ENCODE measurements around the gene NCAPG2.

The NCAPG2 gene

GRCh38 chr7:158746957-158747356 is 42.4 kb upstream of the NCAPG2 start:
- no peak for FAIRE-seq
- TF ChIP-seq POLR2AphosphoS5 (IDR thresholded peaks at IDR 0.05; ENCODE audit: low read depth, low read length) (no peak), POLR2A (IDR thresholded peaks at IDR 0.05; ENCODE audit: low read depth, low read length) (no peak), POU2F2 (IDR thresholded peaks at IDR 0.05; ENCODE audit: low read depth, low read length) (no peak), PAX5 (IDR thresholded peaks at IDR 0.05; ENCODE audit: insufficient read depth, low read length, severe bottlenecking) (no peak), SPI1 (IDR thresholded peaks at IDR 0.05; ENCODE audit: low read depth, low read length) (no peak)
- no peak for DNase-seq (ENCODE audit: insufficient read length, low spot score)

- no peak for DNase-seq (ENCODE audit: insufficient read length, low spot score)
- FAIRE-seq: no peak
- TF ChIP-seq POU2F2 (IDR thresholded peaks at IDR 0.05; ENCODE audit: low read depth, low read length) (no peak), PAX5 (IDR thresholded peaks at IDR 0.05; ENCODE audit: insufficient read depth, low read length, severe bottlenecking) (no peak), POLR2AphosphoS5 (IDR thresholded peaks at IDR 0.05; ENCODE audit: low read depth, low read length) (no peak), TAF1 (IDR thresholded peaks at IDR 0.05; ENCODE audit: low read depth, low read length) (no peak), SPI1 (IDR thresholded peaks at IDR 0.05; ENCODE audit: low read depth, low read length) (no peak), POLR2A (IDR thresholded peaks at IDR 0.05; ENCODE audit: low read depth, low read length) (no peak)
Observed at GRCh38 chr7:158745057-158745715, 40.6 kb upstream of the NCAPG2 start.

GRCh38 chr7:158744070-158744469 is 39.5 kb upstream of the NCAPG2 start:
- no peak for DNase-seq (ENCODE audit: insufficient read length, low spot score)
- no peak for FAIRE-seq
- TF ChIP-seq SPI1 (IDR thresholded peaks at IDR 0.05; ENCODE audit: low read depth, low read length) (no peak), POU2F2 (IDR thresholded peaks at IDR 0.05; ENCODE audit: low read depth, low read length) (no peak), TAF1 (IDR thresholded peaks at IDR 0.05; ENCODE audit: low read depth, low read length) (no peak)

GRCh38 chr7:158743219-158743618 is 38.6 kb upstream of the NCAPG2 start:
- TF ChIP-seq POLR2A (IDR thresholded peaks at IDR 0.05; ENCODE audit: low read depth, low read length): no peak
- TF ChIP-seq POU2F2 (IDR thresholded peaks at IDR 0.05; ENCODE audit: low read depth, low read length): no peak
- no peak for TF ChIP-seq PAX5 (IDR thresholded peaks at IDR 0.05; ENCODE audit: insufficient read depth, low read length, severe bottlenecking)
- TF ChIP-seq TAF1 (IDR thresholded peaks at IDR 0.05; ENCODE audit: low read depth, low read length): no peak
- TF ChIP-seq SPI1 (IDR thresholded peaks at IDR 0.05; ENCODE audit: low read depth, low read length): no peak
- TF ChIP-seq POLR2AphosphoS5 (IDR thresholded peaks at IDR 0.05; ENCODE audit: low read depth, low read length): no peak
- no peak for FAIRE-seq
- no peak for DNase-seq (ENCODE audit: insufficient read length, low spot score)

GRCh38 chr7:158742065-158742821 is 37.6 kb upstream of the NCAPG2 start:
- no peak for DNase-seq (ENCODE audit: insufficient read length, low spot score)
- FAIRE-seq: no peak
- no peak for TF ChIP-seq POU2F2 (IDR thresholded peaks at IDR 0.05; ENCODE audit: low read depth, low read length)
- TF ChIP-seq POLR2AphosphoS5 (IDR thresholded peaks at IDR 0.05; ENCODE audit: low read depth, low read length): no peak
- no peak for TF ChIP-seq SPI1 (IDR thresholded peaks at IDR 0.05; ENCODE audit: low read depth, low read length)
- no peak for TF ChIP-seq PAX5 (IDR thresholded peaks at IDR 0.05; ENCODE audit: insufficient read depth, low read length, severe bottlenecking)
- TF ChIP-seq TAF1 (IDR thresholded peaks at IDR 0.05; ENCODE audit: low read depth, low read length): no peak
- no peak for TF ChIP-seq POLR2A (IDR thresholded peaks at IDR 0.05; ENCODE audit: low read depth, low read length)

GRCh38 chr7:158741294-158741666 is 36.7 kb upstream of the NCAPG2 start:
- FAIRE-seq: no peak

GRCh38 chr7:158740657-158741293 is 36.2 kb upstream of the NCAPG2 start:
- DNase-seq (ENCODE audit: insufficient read length, low spot score): no peak
- no peak for TF ChIP-seq SPI1 (IDR thresholded peaks at IDR 0.05; ENCODE audit: low read depth, low read length)
- no peak for TF ChIP-seq POU2F2 (IDR thresholded peaks at IDR 0.05; ENCODE audit: low read depth, low read length)
- TF ChIP-seq PAX5 (IDR thresholded peaks at IDR 0.05; ENCODE audit: insufficient read depth, low read length, severe bottlenecking): no peak
- TF ChIP-seq POLR2AphosphoS5 (IDR thresholded peaks at IDR 0.05; ENCODE audit: low read depth, low read length): no peak
- no peak for TF ChIP-seq POLR2A (IDR thresholded peaks at IDR 0.05; ENCODE audit: low read depth, low read length)
- no peak for TF ChIP-seq TAF1 (IDR thresholded peaks at IDR 0.05; ENCODE audit: low read depth, low read length)
- no peak for FAIRE-seq

More at GRCh38 chr7:158741294-158741666, 36.7 kb upstream of the NCAPG2 start:
- no peak for TF ChIP-seq SPI1 (IDR thresholded peaks at IDR 0.05; ENCODE audit: low read depth, low read length)
- no peak for TF ChIP-seq POLR2A (IDR thresholded peaks at IDR 0.05; ENCODE audit: low read depth, low read length)
- TF ChIP-seq POU2F2 (IDR thresholded peaks at IDR 0.05; ENCODE audit: low read depth, low read length): no peak
- TF ChIP-seq POLR2AphosphoS5 (IDR thresholded peaks at IDR 0.05; ENCODE audit: low read depth, low read length): no peak
- no peak for TF ChIP-seq PAX5 (IDR thresholded peaks at IDR 0.05; ENCODE audit: insufficient read depth, low read length, severe bottlenecking)
- no peak for TF ChIP-seq TAF1 (IDR thresholded peaks at IDR 0.05; ENCODE audit: low read depth, low read length)
- DNase-seq (ENCODE audit: insufficient read length, low spot score): no peak

- no peak for FAIRE-seq
- TF ChIP-seq POLR2AphosphoS5 (IDR thresholded peaks at IDR 0.05; ENCODE audit: low read depth, low read length): no peak
- no peak for TF ChIP-seq POU2F2 (IDR thresholded peaks at IDR 0.05; ENCODE audit: low read depth, low read length)
- TF ChIP-seq PAX5 (IDR thresholded peaks at IDR 0.05; ENCODE audit: insufficient read depth, low read length, severe bottlenecking): no peak
- TF ChIP-seq SPI1 (IDR thresholded peaks at IDR 0.05; ENCODE audit: low read depth, low read length): no peak
- TF ChIP-seq POLR2A (IDR thresholded peaks at IDR 0.05; ENCODE audit: low read depth, low read length): no peak
- no peak for TF ChIP-seq TAF1 (IDR thresholded peaks at IDR 0.05; ENCODE audit: low read depth, low read length)
- DNase-seq (ENCODE audit: insufficient read length, low spot score): no peak
Observed at GRCh38 chr7:158740013-158740656, 35.5 kb upstream of the NCAPG2 start.

- FAIRE-seq (no peak), DNase-seq (ENCODE audit: insufficient read length, low spot score) (no peak)
- TF ChIP-seq PAX5 (IDR thresholded peaks at IDR 0.05; ENCODE audit: insufficient read depth, low read length, severe bottlenecking) (no peak), SPI1 (IDR thresholded peaks at IDR 0.05; ENCODE audit: low read depth, low read length) (no peak), POLR2A (IDR thresholded peaks at IDR 0.05; ENCODE audit: low read depth, low read length) (no peak), POLR2AphosphoS5 (IDR thresholded peaks at IDR 0.05; ENCODE audit: low read depth, low read length) (no peak), TAF1 (IDR thresholded peaks at IDR 0.05; ENCODE audit: low read depth, low read length) (no peak), POU2F2 (IDR thresholded peaks at IDR 0.05; ENCODE audit: low read depth, low read length) (no peak)
Observed at GRCh38 chr7:158738841-158739240, 34.2 kb upstream of the NCAPG2 start.

All from GM12891 (cell line).